HepG2 (cell line): ENCODE data around the gene NDUFB10. TPM values are rescaled to one million over a fixed set of nuclear protein-coding genes. Genes with fewer than 3 reads are reported as not detected.

ENCODE experiments used
- ARID3A ChIP-seq: IDR thresholded peaks from 2 replicates; pipeline ENCODE4 v1.6.1; 2012; ENCODE audit warnings: low read depth, low read length, improper control_type of control experiment
- BORCS8-MEF2B ChIP-seq: sonication (generic); formaldehyde crosslinking; IDR thresholded peaks from 2 replicates; pipeline ENCODE4 v1.8.0; 2022; ENCODE audit warnings: mild to moderate bottlenecking, missing genetic modification reagents
- CREB3 ChIP-seq: sonication (generic); formaldehyde crosslinking; IDR thresholded peaks from 2 replicates; pipeline ENCODE4 v1.5.0; 2020; ENCODE audit warnings: missing genetic modification reagents
- FOXK1 ChIP-seq: sonication (generic); formaldehyde crosslinking; IDR thresholded peaks from 2 replicates; pipeline ENCODE4 v1.4.0; 2020; ENCODE audit warnings: low read depth, missing genetic modification reagents, borderline replicate concordance
- GRHL1 ChIP-seq: sonication (generic); formaldehyde crosslinking; conservative IDR thresholded peaks from 2 replicates; pipeline ENCODE4 v1.8.0; 2022; ENCODE audit warnings: missing genetic modification reagents
- HNRNPL ChIP-seq: fragments of 200-400 bp; formaldehyde crosslinking; IDR thresholded peaks from 2 replicates; pipeline ENCODE4 v1.6.1; 2017; ENCODE audit warnings: mild to moderate bottlenecking, low read depth, low read length
- POGZ ChIP-seq: sonication (generic); formaldehyde crosslinking; IDR thresholded peaks from 2 replicates; pipeline ENCODE4 v1.4.0; 2020; ENCODE audit warnings: mild to moderate bottlenecking, missing genetic modification reagents
- PTBP1 ChIP-seq: fragments of 200-400 bp; formaldehyde crosslinking; IDR thresholded peaks from 2 replicates; pipeline ENCODE4 v1.6.1; 2018; ENCODE audit warnings: low read length, low read depth; ENCODE audit not compliant: poor library complexity, severe bottlenecking
- THAP9 ChIP-seq: sonication (generic); formaldehyde crosslinking; IDR thresholded peaks from 2 replicates; pipeline ENCODE4; 2020; ENCODE audit warnings: missing genetic modification reagents, mild to moderate bottlenecking, borderline replicate concordance
- ZBTB25 ChIP-seq: IDR thresholded peaks from 2 replicates; pipeline ENCODE4 v1.6.1; 2018; ENCODE audit warnings: missing genetic modification reagents
- ZNF414 ChIP-seq: sonication (generic); formaldehyde crosslinking; IDR thresholded peaks from 2 replicates; pipeline ENCODE4 v1.5.0; 2020; ENCODE audit warnings: missing genetic modification reagents
- ZNF530 ChIP-seq: sonication (generic); formaldehyde crosslinking; IDR thresholded peaks from 2 replicates; pipeline ENCODE4 v1.5.0; 2020; ENCODE audit warnings: low read depth, mild to moderate bottlenecking, missing genetic modification reagents
- ZNF615 ChIP-seq: sonication (generic); formaldehyde crosslinking; IDR thresholded peaks from 2 replicates; pipeline ENCODE4 v1.5.0; 2020; ENCODE audit warnings: mild to moderate bottlenecking, missing genetic modification reagents, borderline replicate concordance
- ZNF775 ChIP-seq: sonication (generic); formaldehyde crosslinking; IDR thresholded peaks from 2 replicates; pipeline ENCODE4 v1.4.0; 2020; ENCODE audit warnings: missing genetic modification reagents, mild to moderate bottlenecking, moderate library complexity, borderline replicate concordance
- ZNF790 ChIP-seq: sonication (generic); formaldehyde crosslinking; IDR thresholded peaks from 2 replicates; pipeline ENCODE4 v1.8.0; 2022; ENCODE audit warnings: missing genetic modification reagents, mild to moderate bottlenecking, borderline replicate concordance
- polyA plus RNA-seq, 8 experiments: library from polyadenylated mRNA; depleted of rRNA in 3 of 8; stranded (reverse) in 7 of 8; unstranded in 1 of 8; fragments of >200 nt; fragmentation: Illumina TruSeq in 4 of 8; extraction: Trizol in 4 of 8; gene quantifications; 2 replicates each; pipeline versions ENCODE4 v1.2.1 to v1.2.3, GENCODE V29; 2011 to 2016; ENCODE audit warnings: low read depth in 4 of 8, missing spikeins in 1 of 8, mixed read lengths in 1 of 8; ENCODE audit not compliant: insufficient read depth in 1 of 8
- total RNA-seq, 5 experiments: library from RNA; depleted of rRNA; stranded (reverse); fragments of >200 nt; fragmentation: Illumina TruSeq; extraction: Trizol; gene quantifications; 2 replicates each; pipeline ENCODE4 v1.2.3, GENCODE V29; 2016; ENCODE audit warnings: low read depth in 1 of 5

Gene NDUFB10
- total and polyA plus RNA-seq, 2 of the 13 experiments (the other 11 are each of a cell fraction or from before 2014, with no cell fraction given), result 68.6 to 157 TPM

GRCh38 chr16:1971796-1972489, 12.6 kb downstream of the NDUFB10 start, which contains the start of gene TBL3 (continued):
- TF ChIP-seq ARID3A (peak; percentile 11; the same call in 1 of the 2 replicates), BORCS8-MEF2B (peak; percentile 40; the same call in 1 of the 2 replicates), ZNF530 (CRISPR knock-in tag) (no peak), FOXK1 (CRISPR knock-in tag) (peak; percentile 98), ZNF615 (CRISPR knock-in tag) (no peak), GRHL1 (CRISPR knock-in tag) (no peak), THAP9 (CRISPR knock-in tag) (peak; percentile 99), ZBTB25 (CRISPR knock-in tag) (peak; percentile 95), CREB3 (CRISPR knock-in tag) (no peak), POGZ (CRISPR knock-in tag) (peak; percentile 97), ZNF790 (CRISPR knock-in tag) (no peak), ZNF414 (CRISPR knock-in tag) (peak; percentile 98), HNRNPL (peak; percentile 67; the same call in 1 of the 2 replicates), ZNF775 (CRISPR knock-in tag) (0 out of 2 replicates have a peak, but pooled peaks have one; percentile 54), PTBP1 (no peak)
